H1 (cell line): ENCODE data around the gene RPLP2. TPM values are rescaled to one million over a fixed set of nuclear protein-coding genes. Genes with fewer than 3 reads are reported as not detected.

Experiments used
- ASH2L ChIP-seq: fragments of 200-600, 300-600 bp; sonication (generic); IDR thresholded peaks from one replicate; pipeline ENCODE4 v1.7.1; 2017; ENCODE audit warnings: low read length
- CBX8 ChIP-seq: fragments of 300-800, 300-1000 bp; sonication (generic); IDR thresholded peaks from 2 replicates; pipeline ENCODE4 v1.7.1; 2016; ENCODE audit warnings: low read depth, low read length, borderline replicate concordance
- GTF2F1 ChIP-seq: IDR thresholded peaks from 2 replicates; pipeline ENCODE4 v1.6.1; 2012; ENCODE audit warnings: low read depth, low read length, improper control_type of control experiment, borderline replicate concordance
- POLR2AphosphoS5 ChIP-seq: IDR thresholded peaks from 2 replicates; pipeline ENCODE4 v1.6.1; 2011; ENCODE audit warnings: low read depth, low read length
- POU5F1 ChIP-seq: IDR thresholded peaks from 2 replicates; pipeline ENCODE4 v1.6.1; 2011; ENCODE audit warnings: low read depth, mild to moderate bottlenecking, low read length, moderate library complexity
- RNF2 ChIP-seq: fragments of 200-900, 300-1000 bp; sonication (generic); IDR thresholded peaks from 2 replicates; pipeline ENCODE4 v1.7.1; 2016; ENCODE audit warnings: borderline replicate concordance, low read depth, mild to moderate bottlenecking, antibody characterized with exemption, low read length; ENCODE audit not compliant: poor library complexity, severe bottlenecking; ENCODE audit errors: missing control alignments
- SIRT6 ChIP-seq: IDR thresholded peaks from one replicate; pipeline ENCODE4 v1.7.1; 2012; ENCODE audit warnings: low read length, inconsistent platforms
- SP4 ChIP-seq: IDR thresholded peaks from 2 replicates; pipeline ENCODE4 v1.6.1; 2012; ENCODE audit warnings: low read length, inconsistent platforms
- TCF12 ChIP-seq: IDR thresholded peaks from 2 replicates; pipeline ENCODE4 v1.6.1; 2011; ENCODE audit warnings: low read depth, mild to moderate bottlenecking, low read length
- USF2 ChIP-seq: IDR thresholded peaks from 2 replicates; pipeline ENCODE4 v1.6.1; 2011; ENCODE audit warnings: low read length, improper control_type of control experiment
- polyA plus RNA-seq, 7 experiments: library from polyadenylated mRNA; depleted of rRNA in 3 of 7; stranded (reverse) in 5 of 7; unstranded in 2 of 7; fragments of >200 nt in 5 of 7; fragments of 200-250 nt in 2 of 7; gene quantifications; 1 replicate in 5 of 7; 2 replicates in 1 of 7; 4 replicates in 1 of 7; pipeline versions ENCODE4 v1.2.1 to v1.2.3, GENCODE V29; 2011 to 2013; ENCODE audit warnings: missing spikeins in 2 of 7, mixed read lengths in 2 of 7
- total RNA-seq: library from RNA; stranded (reverse); fragmentation: NEBNext Ultra II Directional; extraction: Animal tissue kit (Norgen Biotek cat#: 25700); gene quantifications from 2 replicates; pipeline ENCODE4 v1.2.1, GENCODE V29; 2021
- TF ChIP-seq, protein P1 (sequence below): fragments of 300-600 bp; sonication (generic); IDR thresholded peaks from 2 replicates; pipeline ENCODE4 v1.7.1; 2012; ENCODE audit warnings: low read length, moderate library complexity, mild to moderate bottlenecking, inconsistent platforms; ENCODE audit not compliant: insufficient replicate concordance

The RPLP2 gene
- total and polyA plus RNA-seq, 2 of the 8 experiments (the other 6 are each of a cell fraction or from before 2014, with no cell fraction given): 1,789 to 2,106 TPM

DNA sequence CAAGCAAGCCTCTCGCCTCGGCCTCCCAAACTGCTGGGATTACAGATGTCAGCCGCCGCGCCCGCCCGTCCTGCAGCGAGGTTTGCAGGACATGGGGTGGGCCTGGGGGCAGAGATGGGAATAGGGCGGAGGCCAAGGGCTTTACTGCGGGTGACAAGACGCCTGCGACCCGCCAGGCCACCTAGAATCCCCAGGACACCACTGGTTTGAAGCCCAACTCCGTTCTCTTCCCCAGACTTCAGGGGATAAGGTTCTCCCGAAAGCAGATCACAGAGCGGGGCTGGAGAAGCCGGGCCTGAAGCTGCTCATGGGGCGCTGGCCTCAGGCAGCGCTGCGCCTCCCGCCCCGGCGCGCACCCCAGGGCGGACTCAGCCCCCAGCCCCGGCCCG lies 32.2 kb downstream of the RPLP2 start (continued):
- TF ChIP-seq, protein P1, sequence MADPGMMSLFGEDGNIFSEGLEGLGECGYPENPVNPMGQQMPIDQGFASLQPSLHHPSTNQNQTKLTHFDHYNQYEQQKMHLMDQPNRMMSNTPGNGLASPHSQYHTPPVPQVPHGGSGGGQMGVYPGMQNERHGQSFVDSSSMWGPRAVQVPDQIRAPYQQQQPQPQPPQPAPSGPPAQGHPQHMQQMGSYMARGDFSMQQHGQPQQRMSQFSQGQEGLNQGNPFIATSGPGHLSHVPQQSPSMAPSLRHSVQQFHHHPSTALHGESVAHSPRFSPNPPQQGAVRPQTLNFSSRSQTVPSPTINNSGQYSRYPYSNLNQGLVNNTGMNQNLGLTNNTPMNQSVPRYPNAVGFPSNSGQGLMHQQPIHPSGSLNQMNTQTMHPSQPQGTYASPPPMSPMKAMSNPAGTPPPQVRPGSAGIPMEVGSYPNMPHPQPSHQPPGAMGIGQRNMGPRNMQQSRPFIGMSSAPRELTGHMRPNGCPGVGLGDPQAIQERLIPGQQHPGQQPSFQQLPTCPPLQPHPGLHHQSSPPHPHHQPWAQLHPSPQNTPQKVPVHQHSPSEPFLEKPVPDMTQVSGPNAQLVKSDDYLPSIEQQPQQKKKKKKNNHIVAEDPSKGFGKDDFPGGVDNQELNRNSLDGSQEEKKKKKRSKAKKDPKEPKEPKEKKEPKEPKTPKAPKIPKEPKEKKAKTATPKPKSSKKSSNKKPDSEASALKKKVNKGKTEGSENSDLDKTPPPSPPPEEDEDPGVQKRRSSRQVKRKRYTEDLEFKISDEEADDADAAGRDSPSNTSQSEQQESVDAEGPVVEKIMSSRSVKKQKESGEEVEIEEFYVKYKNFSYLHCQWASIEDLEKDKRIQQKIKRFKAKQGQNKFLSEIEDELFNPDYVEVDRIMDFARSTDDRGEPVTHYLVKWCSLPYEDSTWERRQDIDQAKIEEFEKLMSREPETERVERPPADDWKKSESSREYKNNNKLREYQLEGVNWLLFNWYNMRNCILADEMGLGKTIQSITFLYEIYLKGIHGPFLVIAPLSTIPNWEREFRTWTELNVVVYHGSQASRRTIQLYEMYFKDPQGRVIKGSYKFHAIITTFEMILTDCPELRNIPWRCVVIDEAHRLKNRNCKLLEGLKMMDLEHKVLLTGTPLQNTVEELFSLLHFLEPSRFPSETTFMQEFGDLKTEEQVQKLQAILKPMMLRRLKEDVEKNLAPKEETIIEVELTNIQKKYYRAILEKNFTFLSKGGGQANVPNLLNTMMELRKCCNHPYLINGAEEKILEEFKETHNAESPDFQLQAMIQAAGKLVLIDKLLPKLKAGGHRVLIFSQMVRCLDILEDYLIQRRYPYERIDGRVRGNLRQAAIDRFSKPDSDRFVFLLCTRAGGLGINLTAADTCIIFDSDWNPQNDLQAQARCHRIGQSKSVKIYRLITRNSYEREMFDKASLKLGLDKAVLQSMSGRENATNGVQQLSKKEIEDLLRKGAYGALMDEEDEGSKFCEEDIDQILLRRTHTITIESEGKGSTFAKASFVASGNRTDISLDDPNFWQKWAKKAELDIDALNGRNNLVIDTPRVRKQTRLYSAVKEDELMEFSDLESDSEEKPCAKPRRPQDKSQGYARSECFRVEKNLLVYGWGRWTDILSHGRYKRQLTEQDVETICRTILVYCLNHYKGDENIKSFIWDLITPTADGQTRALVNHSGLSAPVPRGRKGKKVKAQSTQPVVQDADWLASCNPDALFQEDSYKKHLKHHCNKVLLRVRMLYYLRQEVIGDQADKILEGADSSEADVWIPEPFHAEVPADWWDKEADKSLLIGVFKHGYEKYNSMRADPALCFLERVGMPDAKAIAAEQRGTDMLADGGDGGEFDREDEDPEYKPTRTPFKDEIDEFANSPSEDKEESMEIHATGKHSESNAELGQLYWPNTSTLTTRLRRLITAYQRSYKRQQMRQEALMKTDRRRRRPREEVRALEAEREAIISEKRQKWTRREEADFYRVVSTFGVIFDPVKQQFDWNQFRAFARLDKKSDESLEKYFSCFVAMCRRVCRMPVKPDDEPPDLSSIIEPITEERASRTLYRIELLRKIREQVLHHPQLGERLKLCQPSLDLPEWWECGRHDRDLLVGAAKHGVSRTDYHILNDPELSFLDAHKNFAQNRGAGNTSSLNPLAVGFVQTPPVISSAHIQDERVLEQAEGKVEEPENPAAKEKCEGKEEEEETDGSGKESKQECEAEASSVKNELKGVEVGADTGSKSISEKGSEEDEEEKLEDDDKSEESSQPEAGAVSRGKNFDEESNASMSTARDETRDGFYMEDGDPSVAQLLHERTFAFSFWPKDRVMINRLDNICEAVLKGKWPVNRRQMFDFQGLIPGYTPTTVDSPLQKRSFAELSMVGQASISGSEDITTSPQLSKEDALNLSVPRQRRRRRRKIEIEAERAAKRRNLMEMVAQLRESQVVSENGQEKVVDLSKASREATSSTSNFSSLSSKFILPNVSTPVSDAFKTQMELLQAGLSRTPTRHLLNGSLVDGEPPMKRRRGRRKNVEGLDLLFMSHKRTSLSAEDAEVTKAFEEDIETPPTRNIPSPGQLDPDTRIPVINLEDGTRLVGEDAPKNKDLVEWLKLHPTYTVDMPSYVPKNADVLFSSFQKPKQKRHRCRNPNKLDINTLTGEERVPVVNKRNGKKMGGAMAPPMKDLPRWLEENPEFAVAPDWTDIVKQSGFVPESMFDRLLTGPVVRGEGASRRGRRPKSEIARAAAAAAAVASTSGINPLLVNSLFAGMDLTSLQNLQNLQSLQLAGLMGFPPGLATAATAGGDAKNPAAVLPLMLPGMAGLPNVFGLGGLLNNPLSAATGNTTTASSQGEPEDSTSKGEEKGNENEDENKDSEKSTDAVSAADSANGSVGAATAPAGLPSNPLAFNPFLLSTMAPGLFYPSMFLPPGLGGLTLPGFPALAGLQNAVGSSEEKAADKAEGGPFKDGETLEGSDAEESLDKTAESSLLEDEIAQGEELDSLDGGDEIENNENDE: no peak
- TF ChIP-seq SP4 (no peak), POU5F1 (no peak), POLR2AphosphoS5 (no peak), SIRT6 (no peak), CBX8 (no peak), USF2 (no peak), RNF2 (no peak), ASH2L (no peak), TCF12 (no peak), GTF2F1 (no peak)
